HepG2 (cell line): Measurements from ENCODE around the gene COPS4. TPM values are rescaled to one million over a fixed set of nuclear protein-coding genes. Genes with fewer than 3 reads are reported as not detected.

Experiments
- ARID3A ChIP-seq: IDR thresholded peaks from 2 replicates; pipeline ENCODE4 v1.6.1; 2012; ENCODE audit warnings: low read depth, low read length, improper control_type of control experiment
- CENPBD1 ChIP-seq: sonication (generic); formaldehyde crosslinking; IDR thresholded peaks from 2 replicates; pipeline ENCODE4 v1.8.0; 2022; ENCODE audit warnings: missing genetic modification reagents, low read depth, mild to moderate bottlenecking, borderline replicate concordance
- CHD2 ChIP-seq: IDR thresholded peaks from 2 replicates; pipeline ENCODE4 v1.6.1; 2011; ENCODE audit warnings: low read depth, low read length, improper control_type of control experiment
- DDIT3 ChIP-seq: sonication (generic); formaldehyde crosslinking; IDR thresholded peaks from 2 replicates; pipeline ENCODE4 v1.4.0; 2020; ENCODE audit warnings: mild to moderate bottlenecking, missing genetic modification reagents
- HOXD1 ChIP-seq: sonication (generic); formaldehyde crosslinking; IDR thresholded peaks from 2 replicates; pipeline ENCODE4 v1.5.0; 2020; ENCODE audit warnings: missing genetic modification reagents
- IRF2 ChIP-seq: IDR thresholded peaks from 2 replicates; pipeline ENCODE4 v1.6.1; 2018; ENCODE audit warnings: missing genetic modification reagents, missing compliant biosample characterization
- KDM5A ChIP-seq: fragments of 200-600 bp; sonication (generic); IDR thresholded peaks from 2 replicates; pipeline ENCODE4 v1.7.0; 2018; ENCODE audit warnings: antibody characterized with exemption, mild to moderate bottlenecking, low read length, borderline replicate concordance
- MBNL3 ChIP-seq: fragments of 250-450 bp; sonication (Bioruptor Pico); conservative IDR thresholded peaks from 2 replicates; pipeline ENCODE4 v1.8.0; 2022; ENCODE audit warnings: mild to moderate bottlenecking, inconsistent platforms
- NFKBIZ ChIP-seq: IDR thresholded peaks from 2 replicates; pipeline ENCODE4 v1.6.1; 2018; ENCODE audit warnings: missing genetic modification reagents, missing compliant biosample characterization
- NKX3-1 ChIP-seq: sonication (generic); formaldehyde crosslinking; IDR thresholded peaks from 2 replicates; pipeline ENCODE4 v1.5.0; 2020; ENCODE audit warnings: missing genetic modification reagents
- POLR2A ChIP-seq, 2 experiments: IDR thresholded peaks; 2 replicates each; pipeline ENCODE4 v1.6.1; 2011; ENCODE audit warnings: low read depth in 2 of 2, low read length in 2 of 2, mild to moderate bottlenecking in 1 of 2, moderate library complexity in 1 of 2; ENCODE audit not compliant: insufficient read depth in 1 of 2
- POLR2AphosphoS2 ChIP-seq: IDR thresholded peaks from 2 replicates; pipeline ENCODE4 v1.6.1; 2011; ENCODE audit warnings: low read depth, low read length, improper control_type of control experiment
- RFX1 ChIP-seq: fragments of 450-650 bp; IDR thresholded peaks from 2 replicates; pipeline ENCODE4 v1.6.1; 2017
- SIN3A ChIP-seq: IDR thresholded peaks from 2 replicates; pipeline ENCODE4 v1.6.1; 2011; ENCODE audit warnings: low read depth, mild to moderate bottlenecking, control low read depth, low read length, borderline replicate concordance
- STAT6 ChIP-seq: sonication (generic); formaldehyde crosslinking; IDR thresholded peaks from 2 replicates; pipeline ENCODE4 v1.4.0; 2020; ENCODE audit warnings: missing genetic modification reagents, mild to moderate bottlenecking, borderline replicate concordance
- ZFP62 ChIP-seq: sonication (generic); formaldehyde crosslinking; IDR thresholded peaks from 2 replicates; pipeline ENCODE4 v1.4.0; 2020; ENCODE audit warnings: missing genetic modification reagents
- ZIK1 ChIP-seq: sonication (generic); formaldehyde crosslinking; IDR thresholded peaks from 2 replicates; pipeline ENCODE4 v1.5.0; 2020; ENCODE audit warnings: mild to moderate bottlenecking, low read depth, missing genetic modification reagents, borderline replicate concordance
- ZMAT3 ChIP-seq: sonication (generic); formaldehyde crosslinking; conservative IDR thresholded peaks from 2 replicates; pipeline ENCODE4 v1.7.0; 2021; ENCODE audit warnings: missing genetic modification reagents
- ZNF18 ChIP-seq: sonication (generic); formaldehyde crosslinking; IDR thresholded peaks from 2 replicates; pipeline ENCODE4 v1.8.0; 2022; ENCODE audit warnings: mild to moderate bottlenecking, missing genetic modification reagents; ENCODE audit not compliant: insufficient replicate concordance
- ZNF550 ChIP-seq: sonication (generic); formaldehyde crosslinking; IDR thresholded peaks from 2 replicates; pipeline ENCODE4 v1.4.0; 2020; ENCODE audit warnings: mild to moderate bottlenecking, missing genetic modification reagents, borderline replicate concordance
- ZNF614 ChIP-seq: IDR thresholded peaks from 2 replicates; pipeline ENCODE4 v1.6.1; 2018; ENCODE audit warnings: missing biosample characterization, missing genetic modification reagents, inconsistent platforms, borderline replicate concordance
- ZNF777 ChIP-seq: sonication (generic); formaldehyde crosslinking; IDR thresholded peaks from 2 replicates; pipeline ENCODE4 v1.4.0; 2020; ENCODE audit warnings: missing genetic modification reagents
- ZNF800 ChIP-seq: sonication (generic); formaldehyde crosslinking; IDR thresholded peaks from 2 replicates; pipeline ENCODE4 v1.4.0; 2020; ENCODE audit warnings: missing genetic modification reagents
- polyA plus RNA-seq, 8 experiments: library from polyadenylated mRNA; depleted of rRNA in 3 of 8; stranded (reverse) in 7 of 8; unstranded in 1 of 8; fragments of >200 nt; fragmentation: Illumina TruSeq in 4 of 8; extraction: Trizol in 4 of 8; gene quantifications; 2 replicates each; pipeline versions ENCODE4 v1.2.1 to v1.2.3, GENCODE V29; 2011 to 2016; ENCODE audit warnings: low read depth in 4 of 8, missing spikeins in 1 of 8, mixed read lengths in 1 of 8; ENCODE audit not compliant: insufficient read depth in 1 of 8
- total RNA-seq, 5 experiments: library from RNA; depleted of rRNA; stranded (reverse); fragments of >200 nt; fragmentation: Illumina TruSeq; extraction: Trizol; gene quantifications; 2 replicates each; pipeline ENCODE4 v1.2.3, GENCODE V29; 2016; ENCODE audit warnings: low read depth in 1 of 5

COPS4 gene
- total and polyA plus RNA-seq, 2 of the 13 experiments (the other 11 are each of a cell fraction or from before 2014, with no cell fraction given): 28.8 to 52.5 TPM

- TF ChIP-seq ZNF614 (no peak), KDM5A (no peak), ZNF800 (no peak), CHD2 (no peak), ZNF550 (CRISPR knock-in tag) (no peak), NKX3-1 (CRISPR knock-in tag) (no peak), ZNF777 (CRISPR knock-in tag) (no peak), MBNL3 (CRISPR knock-in tag) (no peak), ZIK1 (CRISPR knock-in tag) (no peak), DDIT3 (CRISPR knock-in tag) (no peak), STAT6 (CRISPR knock-in tag) (no peak), ZNF18 (no peak), CENPBD1 (no peak), POLR2A (IDR thresholded peaks at IDR 0.05; ENCODE audit: insufficient read depth in 1 of 2, low read depth in 2 of 2, low read length in 2 of 2) (peak; percentile 48 to 68), IRF2 (no peak), ZFP62 (CRISPR knock-in tag) (no peak), POLR2AphosphoS2 (no peak), ZMAT3 (CRISPR knock-in tag) (no peak), ARID3A (no peak), HOXD1 (no peak), SIN3A (0 out of 2 replicates have a peak, but pooled peaks have one; percentile 33), NFKBIZ (CRISPR knock-in tag) (no peak), RFX1 (no peak)
Observed at GRCh38 chr4:83114576-83114975, 79.6 kb downstream of the COPS4 start, which contains the start of gene PLAC8 (continued).
